Skeletal muscle tissue (tissue), 4 donors: ENCODE results near the gene ZNF444. TPM values are rescaled to one million over a fixed set of nuclear protein-coding genes. Genes with fewer than 3 reads are reported as not detected.

Experiments used
- H3K27ac ChIP-seq: one replicate; pipeline ENCODE4 v1.7.0; 2013; ENCODE audit warnings: mild to moderate bottlenecking, low read depth, low read length, inconsistent platforms
- H3K27me3 ChIP-seq, 3 donors: one replicate each; pipeline ENCODE4 v1.7.0; 2013; ENCODE audit warnings: low read length in 3 of 3; ENCODE audit not compliant: control insufficient read depth in 3 of 3, insufficient read depth in 3 of 3
- H3K36me3 ChIP-seq, 3 donors: one replicate each; pipeline ENCODE4 v1.7.0; 2013; ENCODE audit warnings: low read length in 3 of 3; ENCODE audit not compliant: control insufficient read depth in 3 of 3, insufficient read depth in 3 of 3
- H3K4me1 ChIP-seq, 3 donors: one replicate each; pipeline ENCODE4 v1.7.0; 2013; ENCODE audit warnings: low read length in 3 of 3, mild to moderate bottlenecking in 3 of 3; ENCODE audit not compliant: control insufficient read depth in 3 of 3, insufficient read depth in 3 of 3
- H3K4me3 ChIP-seq, 3 donors: one replicate each; pipeline ENCODE4 v1.7.0; 2013; ENCODE audit warnings: low read length in 3 of 3
- H3K9ac ChIP-seq, 3 donors: one replicate each; pipeline ENCODE4 v1.7.0; 2013; ENCODE audit warnings: low read length in 3 of 3, mild to moderate bottlenecking in 3 of 3, moderate library complexity in 2 of 3, low read depth in 1 of 3
- H3K9me3 ChIP-seq, 3 donors: one replicate each; pipeline ENCODE4 v1.7.0; 2013; ENCODE audit warnings: low read length in 3 of 3; ENCODE audit not compliant: control insufficient read depth in 3 of 3
- total RNA-seq: library from RNA; depleted of rRNA; stranded (reverse); fragments of >200 nt; gene quantifications from one replicate; pipeline ENCODE4 v1.2.3, GENCODE V29; 2014
- donor health status: Osteomylitis.

The ZNF444 gene
- total RNA-seq, 1 donor from 2014 or later: 7.3 TPM

GRCh38 chr19:56106397-56106849 is 34.7 kb upstream of the ZNF444 start:
- no peak overlapping the region for H3K9ac ChIP-seq
- no peaks in the 10 kb centered on the region for H3K9me3 ChIP-seq
- peaks cover 3 to 7% (median 3%) of the 10 kb centered on the region in 3 donors for H3K36me3 ChIP-seq
- no peak overlapping the region for H3K4me3 ChIP-seq
- peaks cover 38 to 46% (median 45%) of the 10 kb centered on the region in 3 donors for H3K4me1 ChIP-seq
- no peak overlapping the region for H3K27ac ChIP-seq
- no peaks in the 10 kb centered on the region for H3K27me3 ChIP-seq

GRCh38 chr19:56106993-56107392 is 34.1 kb upstream of the ZNF444 start:
- Histone ChIP-seq H3K4me1 (peaks cover 44 to 52% (median 50%) of the 10 kb centered on the region in 3 donors), H3K27ac (no peak overlapping the region), H3K9ac (peak overlapping the region in 1 of 3 donors; percentile 8), H3K9me3 (no peaks in the 10 kb centered on the region), H3K36me3 (peaks cover 0 to 6% (median 2%) of the 10 kb centered on the region in 3 donors), H3K4me3 (no peak overlapping the region), H3K27me3 (no peaks in the 10 kb centered on the region)

GRCh38 chr19:56107626-56108351 is 33.3 kb upstream of the ZNF444 start:
- no peak overlapping the region for H3K4me3 ChIP-seq
- no peak overlapping the region for H3K27ac ChIP-seq
- H3K4me1 ChIP-seq: peaks cover 51 to 59% (median 57%) of the 10 kb centered on the region in 3 donors
- no peaks in the 10 kb centered on the region for H3K9me3 ChIP-seq
- no peaks in the 10 kb centered on the region for H3K27me3 ChIP-seq
- no peak overlapping the region for H3K9ac ChIP-seq
- peaks cover 0 to 4% (median 0%) of the 10 kb centered on the region in 3 donors for H3K36me3 ChIP-seq

- Histone ChIP-seq H3K9me3 (no peaks in the 10 kb centered on the region), H3K4me1 (peaks cover 59 to 65% (median 64%) of the 10 kb centered on the region in 3 donors), H3K9ac (peak overlapping the region in 1 of 3 donors; percentile 57), H3K27me3 (no peaks in the 10 kb centered on the region), H3K27ac (no peak overlapping the region), H3K36me3 (peaks cover 0 to 2% (median 0%) of the 10 kb centered on the region in 3 donors), H3K4me3 (peak overlapping the region; percentile 40 to 52 (median 43))
Observed at GRCh38 chr19:56108447-56109195, 32.5 kb upstream of the ZNF444 start.

- peaks cover 0 to 2% (median 0%) of the 10 kb centered on the region in 3 donors for H3K36me3 ChIP-seq
- no peak overlapping the region for H3K9ac ChIP-seq
- H3K9me3 ChIP-seq: no peaks in the 10 kb centered on the region
- peaks cover 62 to 70% (median 68%) of the 10 kb centered on the region in 3 donors for H3K4me1 ChIP-seq
- H3K27ac ChIP-seq: no peak overlapping the region
- no peaks in the 10 kb centered on the region for H3K27me3 ChIP-seq
- peak overlapping the region in 2 of 3 donors; percentile 40 to 41 for H3K4me3 ChIP-seq
Observed at GRCh38 chr19:56109226-56109625, 31.9 kb upstream of the ZNF444 start.

GRCh38 chr19:56110515-56111448 is 30.3 kb upstream of the ZNF444 start:
- Histone ChIP-seq H3K4me1 (peaks cover 64 to 75% (median 72%) of the 10 kb centered on the region in 3 donors), H3K27me3 (no peaks in the 10 kb centered on the region), H3K4me3 (peak overlapping the region in 1 of 3 donors; percentile 17), H3K9ac (peak overlapping the region; percentile 33 to 64 (median 45)), H3K27ac (peak overlapping the region; percentile 69), H3K9me3 (no peaks in the 10 kb centered on the region), H3K36me3 (peaks cover 0 to 3% (median 0%) of the 10 kb centered on the region in 3 donors)

GRCh38 chr19:56111601-56112312 is 29.3 kb upstream of the ZNF444 start:
- no peaks in the 10 kb centered on the region for H3K27me3 ChIP-seq
- no peaks in the 10 kb centered on the region for H3K9me3 ChIP-seq
- peak overlapping the region in 1 of 3 donors; percentile 30 for H3K4me3 ChIP-seq
- H3K9ac ChIP-seq: peak overlapping the region in 2 of 3 donors; percentile 42 to 64
- H3K27ac ChIP-seq: peak overlapping the region; percentile 69
- peaks cover 0 to 2% (median 0%) of the 10 kb centered on the region in 3 donors for H3K36me3 ChIP-seq
- H3K4me1 ChIP-seq: peaks cover 62 to 76% (median 74%) of the 10 kb centered on the region in 3 donors

- Histone ChIP-seq H3K36me3 (peaks cover 0 to 2% (median 0%) of the 10 kb centered on the region in 3 donors), H3K27ac (peak overlapping the region; percentile 69), H3K27me3 (no peaks in the 10 kb centered on the region), H3K4me3 (no peak overlapping the region), H3K4me1 (peaks cover 68 to 79% (median 74%) of the 10 kb centered on the region in 3 donors), H3K9ac (peak overlapping the region in 2 of 3 donors; percentile 40 to 42), H3K9me3 (no peaks in the 10 kb centered on the region)
Observed at GRCh38 chr19:56112313-56112709, 28.8 kb upstream of the ZNF444 start.
